Vagina (tissue), 2 donors: Measurements from ENCODE around the gene SCYL3. TPM values are rescaled to one million over a fixed set of nuclear protein-coding genes. Genes with fewer than 3 reads are reported as not detected.

Experiments
- DNase-seq, 2 donors: peaks; one replicate each; pipeline ENCODE4 v3.0.0-alpha.2; 2017; ENCODE audit errors: extremely low spot score in 2 of 2
- H3K27ac ChIP-seq: fragments of 200-600 bp; sonication (generic); one replicate; pipeline ENCODE4 v1.5.1; 2019
- H3K27me3 ChIP-seq: fragments of 200-600 bp; sonication (generic); one replicate; pipeline ENCODE4 v1.5.1; 2019
- H3K36me3 ChIP-seq, 2 donors: fragments of 200-600 bp; sonication (generic); one replicate each; pipeline ENCODE4 v1.5.1; 2017 to 2019
- H3K4me1 ChIP-seq: fragments of 200-600 bp; sonication (generic); one replicate; pipeline ENCODE4 v1.5.1; 2019
- H3K4me3 ChIP-seq, 2 donors: fragments of 200-600 bp; sonication (generic); 1 replicate in 1 of 2; 2 replicates in 1 of 2; pipeline ENCODE4 v1.5.1; 2016 to 2019
- H3K9me3 ChIP-seq: fragments of 200-600 bp; sonication (generic); one replicate; pipeline ENCODE4 v1.5.1; 2019
- POLR2A ChIP-seq, 2 donors: fragments of 450-650 bp; IDR thresholded peaks; one replicate each; pipeline ENCODE4 v1.6.1; 2017; ENCODE audit warnings: antibody characterized with exemption in 2 of 2, mild to moderate bottlenecking in 2 of 2, moderate library complexity in 2 of 2
- POLR2AphosphoS5 ChIP-seq, 2 donors: sonication (generic); formaldehyde crosslinking; IDR thresholded peaks; one replicate each; pipeline ENCODE4 v1.9.0; 2017; ENCODE audit warnings: antibody characterized with exemption in 2 of 2, mild to moderate bottlenecking in 2 of 2, low read depth in 1 of 2; ENCODE audit not compliant: insufficient read depth in 1 of 2
- intact Hi-C: fragments of 100-400 bp; cut with DNase I; formaldehyde crosslinking; loops from one replicate; pipeline ENCODE4 v1.15.1; 2023
- total RNA-seq: library from RNA; depleted of rRNA; stranded (reverse); fragments of >200 nt; gene quantifications from one replicate; pipeline ENCODE4 v1.2.3, GENCODE V29; 2016
- TF ChIP-seq, protein P1 (sequence below), 3 experiments: fragments of 450-650 bp in 2 of 3; fragments of 200-600 bp in 1 of 3; sonication (generic) in 1 of 3; IDR thresholded peaks; one replicate each; pipeline ENCODE4 v1.5.1; 2017 to 2019; ENCODE audit warnings: antibody characterized with exemption in 3 of 3, mild to moderate bottlenecking in 2 of 3, moderate library complexity in 2 of 3

Gene SCYL3
- total RNA-seq, 1 donor from 2014 or later: 11.8 TPM

DNA sequence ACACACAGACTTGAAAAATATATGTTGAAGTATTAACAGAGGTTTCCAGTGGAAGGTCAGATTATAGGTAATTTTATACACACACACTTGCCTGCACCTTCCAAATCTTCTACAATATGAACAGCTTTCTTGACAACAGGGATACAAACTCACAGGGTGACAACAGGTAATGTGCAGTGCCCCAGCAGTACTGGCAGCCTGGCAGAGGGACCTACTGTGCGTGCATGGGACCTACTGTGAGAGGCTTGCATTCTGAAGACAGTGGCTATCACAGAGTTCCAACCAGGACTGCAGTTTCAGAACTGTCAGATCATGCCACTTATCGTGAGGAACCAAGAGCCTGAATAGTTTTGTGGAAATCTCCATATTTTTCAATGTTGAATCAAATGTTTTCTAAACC lies 3.8 kb downstream of the SCYL3 start:
- no peak for DNase-seq
- no peak overlapping the region for H3K4me3 ChIP-seq
- H3K27me3 ChIP-seq: no peaks in the 10 kb centered on the region
- no peaks in the 10 kb centered on the region for H3K9me3 ChIP-seq
- H3K27ac ChIP-seq: no peak overlapping the region
- intact Hi-C loops: no loop called here
- no peak for TF ChIP-seq POLR2AphosphoS5 (IDR thresholded peaks at IDR 0.05; ENCODE audit: insufficient read depth in 1 of 2, low read depth in 1 of 2)
- TF ChIP-seq, protein P1, sequence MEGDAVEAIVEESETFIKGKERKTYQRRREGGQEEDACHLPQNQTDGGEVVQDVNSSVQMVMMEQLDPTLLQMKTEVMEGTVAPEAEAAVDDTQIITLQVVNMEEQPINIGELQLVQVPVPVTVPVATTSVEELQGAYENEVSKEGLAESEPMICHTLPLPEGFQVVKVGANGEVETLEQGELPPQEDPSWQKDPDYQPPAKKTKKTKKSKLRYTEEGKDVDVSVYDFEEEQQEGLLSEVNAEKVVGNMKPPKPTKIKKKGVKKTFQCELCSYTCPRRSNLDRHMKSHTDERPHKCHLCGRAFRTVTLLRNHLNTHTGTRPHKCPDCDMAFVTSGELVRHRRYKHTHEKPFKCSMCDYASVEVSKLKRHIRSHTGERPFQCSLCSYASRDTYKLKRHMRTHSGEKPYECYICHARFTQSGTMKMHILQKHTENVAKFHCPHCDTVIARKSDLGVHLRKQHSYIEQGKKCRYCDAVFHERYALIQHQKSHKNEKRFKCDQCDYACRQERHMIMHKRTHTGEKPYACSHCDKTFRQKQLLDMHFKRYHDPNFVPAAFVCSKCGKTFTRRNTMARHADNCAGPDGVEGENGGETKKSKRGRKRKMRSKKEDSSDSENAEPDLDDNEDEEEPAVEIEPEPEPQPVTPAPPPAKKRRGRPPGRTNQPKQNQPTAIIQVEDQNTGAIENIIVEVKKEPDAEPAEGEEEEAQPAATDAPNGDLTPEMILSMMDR (IDR thresholded peaks at IDR 0.05): no peak
- TF ChIP-seq POLR2A (IDR thresholded peaks at IDR 0.05): no peak
- peaks cover 0 to 12% of the 10 kb centered on the region in 2 donors for H3K36me3 ChIP-seq
- peaks cover 27% of the 10 kb centered on the region for H3K4me1 ChIP-seq

DNA sequence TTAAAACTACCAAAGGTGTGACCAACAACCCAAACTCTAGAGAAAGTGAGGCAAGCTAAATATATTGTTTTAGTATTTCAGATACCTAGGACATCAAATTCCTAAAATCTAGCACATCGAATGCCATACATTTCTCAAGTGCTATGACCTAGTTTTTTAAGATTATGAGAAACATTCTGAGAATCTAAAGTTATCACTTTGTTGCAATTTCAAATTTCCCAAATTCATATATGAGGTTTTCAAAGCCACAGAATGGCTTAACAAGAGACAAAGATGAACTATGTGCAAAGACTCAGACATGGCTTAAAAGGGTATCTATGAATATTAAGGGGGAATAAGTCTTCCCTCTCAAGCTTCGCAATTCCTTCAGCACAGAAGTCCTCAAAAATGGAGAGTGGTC lies 6.8 kb downstream of the SCYL3 start:
- intact Hi-C loops: no loop called here
- Histone ChIP-seq H3K27me3 (no peaks in the 10 kb centered on the region), H3K27ac (no peak overlapping the region), H3K4me3 (no peak overlapping the region), H3K9me3 (no peaks in the 10 kb centered on the region), H3K4me1 (peaks cover 17% of the 10 kb centered on the region), H3K36me3 (peaks cover 0 to 12% of the 10 kb centered on the region in 2 donors)
- TF ChIP-seq, protein P1 (IDR thresholded peaks at IDR 0.05): no peak
- TF ChIP-seq POLR2AphosphoS5 (IDR thresholded peaks at IDR 0.05; ENCODE audit: insufficient read depth in 1 of 2, low read depth in 1 of 2): no peak
- TF ChIP-seq POLR2A (IDR thresholded peaks at IDR 0.05): no peak
- DNase-seq: no peak

DNA sequence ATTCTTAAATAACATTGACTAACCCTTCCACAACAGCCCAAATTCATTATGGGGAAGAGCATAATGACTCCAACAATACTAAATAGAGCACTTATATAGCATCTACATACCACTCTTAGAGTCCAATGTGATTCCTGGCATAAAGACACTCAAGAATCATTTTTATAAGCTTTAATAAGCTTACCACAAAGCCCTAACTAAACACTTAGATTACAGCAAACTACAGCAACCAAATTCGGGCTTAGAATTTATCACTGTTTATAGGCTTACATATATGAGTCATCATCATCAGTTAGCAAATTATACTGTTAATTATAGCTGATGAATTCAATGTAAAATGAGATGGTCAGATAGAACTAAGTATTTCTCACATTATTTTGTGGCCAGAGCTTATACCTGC lies 7.3 kb downstream of the SCYL3 start:
- intact Hi-C loops: no loop called here
- Histone ChIP-seq H3K4me1 (peaks cover 13% of the 10 kb centered on the region), H3K4me3 (no peak overlapping the region), H3K36me3 (peaks cover 0 to 12% of the 10 kb centered on the region in 2 donors), H3K27ac (no peak overlapping the region), H3K9me3 (no peaks in the 10 kb centered on the region), H3K27me3 (no peaks in the 10 kb centered on the region)
- no peak for DNase-seq
- TF ChIP-seq, protein P1 (IDR thresholded peaks at IDR 0.05): no peak
- TF ChIP-seq POLR2A (IDR thresholded peaks at IDR 0.05) (no peak), POLR2AphosphoS5 (IDR thresholded peaks at IDR 0.05; ENCODE audit: insufficient read depth in 1 of 2, low read depth in 1 of 2) (no peak)

DNA sequence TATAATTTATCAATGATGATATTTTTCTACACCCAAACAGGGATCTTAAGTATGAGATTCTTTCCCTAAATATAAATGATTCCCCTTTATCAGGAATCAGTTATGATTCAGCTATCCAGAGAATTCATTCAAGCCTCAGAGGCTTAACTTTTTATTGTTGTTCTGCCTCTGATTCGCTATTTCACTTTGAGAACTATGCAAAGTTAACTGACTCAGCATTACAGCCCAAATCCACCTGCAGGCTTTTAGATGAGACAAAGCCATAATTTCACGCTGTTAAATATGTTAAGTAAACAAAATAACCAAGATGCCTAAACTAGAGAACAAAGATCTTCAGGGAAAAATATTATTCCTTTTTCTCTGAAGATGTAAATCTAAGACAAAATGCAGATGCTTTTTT lies 8.5 kb downstream of the SCYL3 start:
- intact Hi-C loops: no loop called here
- Histone ChIP-seq H3K9me3 (no peaks in the 10 kb centered on the region), H3K27me3 (no peaks in the 10 kb centered on the region), H3K27ac (no peak overlapping the region), H3K4me3 (no peak overlapping the region), H3K4me1 (peaks cover under 1% of the 10 kb centered on the region), H3K36me3 (peaks cover 0 to 12% of the 10 kb centered on the region in 2 donors)
- DNase-seq: no peak
- no peak for TF ChIP-seq POLR2A (IDR thresholded peaks at IDR 0.05)
- TF ChIP-seq, protein P1 (IDR thresholded peaks at IDR 0.05): no peak
- TF ChIP-seq POLR2AphosphoS5 (IDR thresholded peaks at IDR 0.05; ENCODE audit: insufficient read depth in 1 of 2, low read depth in 1 of 2): no peak

DNA sequence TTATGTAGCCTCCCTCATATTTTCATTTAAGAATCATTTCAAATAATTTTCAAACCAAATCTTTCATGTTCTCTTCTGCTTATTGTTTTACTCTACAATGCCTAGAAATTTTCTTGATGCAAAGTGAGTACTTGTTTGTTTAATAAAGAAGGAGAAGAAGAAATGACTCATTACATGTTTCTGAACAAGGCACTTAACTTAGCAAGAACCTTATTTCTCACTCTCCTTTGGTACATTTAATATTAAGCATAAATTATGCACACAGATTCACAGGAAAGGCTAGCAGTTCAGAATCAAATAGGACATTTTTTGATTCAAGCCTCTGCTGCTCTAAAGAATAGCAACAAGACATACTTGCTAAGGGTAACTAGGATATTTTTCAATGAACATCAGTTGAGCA lies 9.1 kb downstream of the SCYL3 start:
- Histone ChIP-seq H3K4me3 (no peak overlapping the region), H3K36me3 (peaks cover 0 to 12% of the 10 kb centered on the region in 2 donors), H3K4me1 (no peaks in the 10 kb centered on the region), H3K9me3 (no peaks in the 10 kb centered on the region), H3K27me3 (no peaks in the 10 kb centered on the region), H3K27ac (no peak overlapping the region)
- intact Hi-C loops: no loop called here
- no peak for DNase-seq
- TF ChIP-seq POLR2A (IDR thresholded peaks at IDR 0.05): no peak
- no peak for TF ChIP-seq POLR2AphosphoS5 (IDR thresholded peaks at IDR 0.05; ENCODE audit: insufficient read depth in 1 of 2, low read depth in 1 of 2)
- TF ChIP-seq, protein P1 (IDR thresholded peaks at IDR 0.05): no peak
